IMR-90 (cell line): ENCODE measurements around the gene C1QL1.

Experiments
- BHLHE40 ChIP-seq: fragments of 150-350 bp; IDR thresholded peaks from 2 replicates; pipeline ENCODE4 v1.6.1; 2016; ENCODE audit warnings: mild to moderate bottlenecking, low read depth, low read length
- CEBPB ChIP-seq: IDR thresholded peaks from 2 replicates; pipeline ENCODE4 v1.6.1; 2012; ENCODE audit warnings: low read depth, low read length, improper control_type of control experiment
- CHD1 ChIP-seq: IDR thresholded peaks from 2 replicates; pipeline ENCODE4 v1.6.1; 2012; ENCODE audit warnings: low read depth, low read length, improper control_type of control experiment
- CTCF ChIP-seq: conservative IDR thresholded peaks from 2 replicates; pipeline ENCODE4 v1.5.1; 2012; ENCODE audit warnings: mild to moderate bottlenecking, low read depth, low read length, improper control_type of control experiment
- FOS ChIP-seq: fragments of 150-350 bp; IDR thresholded peaks from 2 replicates; pipeline ENCODE4 v1.6.1; 2016; ENCODE audit warnings: low read depth, low read length
- MAZ ChIP-seq: IDR thresholded peaks from 2 replicates; pipeline ENCODE4 v1.6.1; 2012; ENCODE audit warnings: low read depth, mild to moderate bottlenecking, low read length, improper control_type of control experiment, moderate library complexity, borderline replicate concordance
- MXI1 ChIP-seq: IDR thresholded peaks from 2 replicates; pipeline ENCODE4 v1.6.1; 2012; ENCODE audit warnings: low read depth, mild to moderate bottlenecking, low read length, moderate library complexity, borderline replicate concordance
- NFE2L2 ChIP-seq: fragments of 150-350 bp; IDR thresholded peaks from 2 replicates; pipeline ENCODE4 v1.6.1; 2016; ENCODE audit warnings: low read depth, mild to moderate bottlenecking, low read length
- POLR2A ChIP-seq: IDR thresholded peaks from 2 replicates; pipeline ENCODE4 v1.6.1; 2012; ENCODE audit warnings: mild to moderate bottlenecking, low read depth, low read length
- RAD21 ChIP-seq: IDR thresholded peaks from 2 replicates; pipeline ENCODE4 v1.6.1; 2012; ENCODE audit warnings: low read length, improper control_type of control experiment
- RCOR1 ChIP-seq: IDR thresholded peaks from 2 replicates; pipeline ENCODE4 v1.6.1; 2012; ENCODE audit warnings: mild to moderate bottlenecking, low read length, improper control_type of control experiment; ENCODE audit not compliant: insufficient replicate concordance
- RFX5 ChIP-seq: IDR thresholded peaks from 2 replicates; pipeline ENCODE4 v1.8.0; 2012; ENCODE audit warnings: low read depth, mild to moderate bottlenecking, low read length, moderate library complexity
- SMC3 ChIP-seq: fragments of 150-350 bp; IDR thresholded peaks from 2 replicates; pipeline ENCODE4 v1.6.1; 2016; ENCODE audit warnings: low read depth, mild to moderate bottlenecking, antibody characterized with exemption, low read length, moderate library complexity
- USF2 ChIP-seq: fragments of 150-350 bp; IDR thresholded peaks from 2 replicates; pipeline ENCODE4 v1.6.1; 2017; ENCODE audit warnings: mild to moderate bottlenecking, antibody characterized with exemption, low read length, low read depth

DNA sequence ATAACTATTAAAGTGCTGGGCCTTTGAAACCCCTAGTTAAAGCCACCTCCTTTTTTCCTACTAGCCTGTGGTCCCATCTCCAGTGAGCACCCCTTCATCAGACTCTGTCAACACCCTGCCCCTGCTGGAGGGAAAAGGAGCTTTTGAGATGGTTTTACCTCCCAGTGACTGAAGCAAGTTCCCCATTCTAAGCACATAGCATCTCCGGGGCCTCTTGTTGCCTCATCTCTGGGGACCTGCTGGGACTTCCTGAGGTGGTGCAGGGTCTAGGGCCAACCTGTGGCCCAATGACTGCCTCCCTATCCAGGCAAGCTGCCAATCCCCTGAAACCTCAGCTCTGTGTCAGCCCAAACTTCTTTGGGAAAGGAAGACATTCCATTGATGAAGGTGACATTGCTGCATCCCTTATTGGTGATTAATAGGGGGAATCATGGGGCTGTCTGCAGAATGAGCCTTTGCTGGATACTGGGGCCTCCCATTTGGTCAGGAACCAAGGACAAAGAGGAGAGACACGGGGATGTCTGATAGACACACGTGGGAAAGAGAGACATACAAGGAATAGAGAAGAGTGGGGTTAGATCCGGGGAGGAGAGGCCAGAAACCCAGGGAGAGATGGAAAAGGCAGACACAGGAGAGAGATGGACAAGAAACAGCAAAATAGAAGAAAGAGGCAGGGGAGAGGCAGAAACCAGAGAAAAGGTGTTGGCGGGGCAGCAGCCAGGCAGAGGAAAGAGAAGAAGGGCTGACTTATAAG is 2.4 kb downstream of the C1QL1 start:
- TF ChIP-seq CTCF = no peak
- no peak for TF ChIP-seq POLR2A
- TF ChIP-seq RAD21 = no peak
- TF ChIP-seq SMC3 = no peak
- TF ChIP-seq RFX5 = no peak
- TF ChIP-seq CEBPB = no peak
- no peak for TF ChIP-seq RCOR1
- no peak for TF ChIP-seq FOS
- TF ChIP-seq BHLHE40 = no peak
- no peak for TF ChIP-seq MXI1
- no peak for TF ChIP-seq NFE2L2
- TF ChIP-seq CHD1 = no peak
- TF ChIP-seq MAZ = no peak
- TF ChIP-seq USF2 = no peak
